Cardiac septum (tissue), 1 donor: ENCODE data around the gene SDF2. TPM values are rescaled to one million over a fixed set of nuclear protein-coding genes. Genes with fewer than 3 reads are reported as not detected.
"Not testable (repeated sequence)": the region's sequence is repeated elsewhere in the genome, so short reads cannot be mapped to it uniquely, and the experiment has no call there.

ENCODE experiments used
- DNase-seq: peaks from one replicate; pipeline ENCODE4 v3.0.0-alpha.2; 2020; ENCODE audit warnings: low spot score
- intact Hi-C: fragments of 100-400 bp; cut with DNase I; formaldehyde crosslinking; loops from one replicate; pipeline ENCODE4 v1.14.0; 2022
- total RNA-seq: library from RNA; stranded (reverse); fragmentation: NEBNext Ultra II Directional; extraction: Animal tissue kit (Norgen Biotek cat#: 25700); gene quantifications from one replicate; pipeline ENCODE4 v1.2.1, GENCODE V29; 2021
- donor health status: DM: no; HTN: no; CAD: no.

Gene SDF2
- total RNA-seq, 1 donor from 2014 or later: 26.6 TPM

DNA sequence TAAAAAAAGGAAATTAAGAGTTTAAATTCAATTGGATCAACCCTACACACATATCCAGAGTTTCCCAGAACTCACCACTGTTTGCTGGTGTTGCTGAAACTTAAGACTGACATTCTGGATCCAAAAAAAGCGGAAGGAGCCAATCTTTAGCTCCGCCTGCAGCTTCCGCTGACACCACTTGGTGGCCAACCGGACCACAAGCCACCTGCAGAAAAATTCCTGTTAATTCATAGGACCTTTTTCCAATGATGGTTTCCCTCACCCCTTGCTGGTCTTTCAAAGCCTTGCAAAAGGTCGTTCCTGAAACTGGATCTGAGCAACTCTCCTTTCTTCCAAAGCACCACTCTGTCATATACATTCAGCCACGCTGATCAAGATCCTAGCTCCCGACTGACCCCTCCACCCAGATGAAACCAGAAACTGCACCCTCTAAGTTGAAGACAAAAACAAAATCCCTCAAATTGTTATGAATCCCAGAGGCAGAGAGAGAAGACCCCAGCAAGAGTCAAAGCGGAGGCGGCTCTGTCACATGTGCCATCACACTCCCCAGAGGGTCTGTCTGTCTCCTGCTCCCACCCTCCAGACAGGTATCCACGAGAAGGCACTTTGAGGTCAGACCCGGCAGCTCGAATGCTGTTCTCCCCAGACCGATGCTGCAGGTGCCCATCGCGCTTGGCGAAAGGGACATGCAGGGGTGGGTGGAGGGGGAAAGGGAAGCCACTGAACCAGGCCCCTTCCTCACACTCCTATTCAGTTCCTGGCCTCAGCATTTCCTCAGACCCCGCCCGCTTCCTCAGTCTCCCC lies 17.5 kb downstream of the SDF2 start:
- intact Hi-C loops: no loop called here
- DNase-seq: peak; percentile 79

DNA sequence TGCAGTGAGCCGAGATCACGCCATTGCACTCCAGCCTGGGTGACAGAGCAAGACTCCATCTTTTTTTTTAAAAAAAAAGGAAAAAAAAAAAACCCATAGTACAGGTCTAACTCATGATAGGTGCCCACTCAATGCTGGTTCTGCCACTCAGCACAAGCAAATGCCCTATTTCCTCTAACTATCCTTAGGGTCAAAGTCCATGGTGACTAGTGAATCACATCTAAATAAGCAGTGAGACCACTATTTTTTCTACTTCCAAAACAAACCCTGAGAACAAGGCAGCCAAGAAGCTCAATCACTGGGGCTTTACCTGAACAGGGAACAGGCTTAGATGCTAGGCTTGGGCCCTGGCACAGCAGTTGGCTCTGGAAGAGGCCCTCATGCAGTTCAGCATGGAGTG lies 20.1 kb downstream of the SDF2 start:
- DNase-seq: no peak
- intact Hi-C loops: no loop called here

DNA sequence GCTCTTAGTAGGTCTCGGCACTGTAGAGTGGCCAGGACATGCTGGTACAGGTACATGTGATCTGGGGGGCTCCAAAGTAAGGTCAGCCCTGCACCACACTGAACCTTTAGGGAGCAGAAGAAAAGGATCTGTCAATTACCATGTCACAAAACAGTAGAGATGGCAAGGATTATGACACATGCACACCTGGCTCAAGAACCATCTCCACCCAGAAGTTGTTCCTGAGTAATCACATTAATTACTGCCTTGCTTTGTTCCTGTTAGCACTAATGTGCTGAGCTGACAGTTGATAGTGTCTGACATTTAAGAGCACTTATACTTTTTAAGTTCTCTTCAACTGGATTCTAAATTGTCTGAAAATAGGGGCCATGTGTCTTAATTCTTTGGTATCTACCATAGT lies 26.2 kb downstream of the SDF2 start:
- intact Hi-C loops: no loop called here
- DNase-seq: no peak

DNA sequence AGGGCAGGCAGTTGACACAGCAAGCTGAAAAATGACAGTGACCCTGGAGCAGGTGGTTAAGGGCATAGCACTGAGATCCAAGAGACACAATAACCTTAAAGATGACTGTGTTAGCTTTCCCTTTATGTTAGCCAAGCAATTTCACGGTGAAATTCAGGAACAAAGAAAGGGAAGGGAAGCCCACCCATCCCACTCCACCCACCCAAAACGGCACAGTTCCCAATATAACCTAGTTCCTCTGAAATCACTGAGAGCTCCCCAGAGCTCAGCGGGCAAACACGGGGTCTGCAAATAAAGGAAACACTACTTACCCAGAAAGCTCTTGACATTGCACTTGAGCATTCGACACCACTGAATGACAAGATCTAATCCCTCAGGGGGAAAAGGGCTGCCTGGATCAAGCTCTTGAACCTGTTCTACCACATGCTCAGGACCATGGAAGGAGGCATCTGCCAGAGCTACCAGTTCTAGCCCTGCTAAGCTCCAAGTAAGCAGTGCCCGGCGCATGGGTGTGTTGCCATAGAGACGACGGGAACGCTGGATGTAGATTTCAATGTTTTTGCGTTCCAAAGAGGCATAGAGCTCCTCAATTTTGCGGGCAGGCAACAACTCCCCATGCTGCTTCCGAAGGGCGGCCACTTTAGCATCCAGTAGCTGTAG lies 27.4 kb downstream of the SDF2 start:
- intact Hi-C loops: no loop called here

DNA sequence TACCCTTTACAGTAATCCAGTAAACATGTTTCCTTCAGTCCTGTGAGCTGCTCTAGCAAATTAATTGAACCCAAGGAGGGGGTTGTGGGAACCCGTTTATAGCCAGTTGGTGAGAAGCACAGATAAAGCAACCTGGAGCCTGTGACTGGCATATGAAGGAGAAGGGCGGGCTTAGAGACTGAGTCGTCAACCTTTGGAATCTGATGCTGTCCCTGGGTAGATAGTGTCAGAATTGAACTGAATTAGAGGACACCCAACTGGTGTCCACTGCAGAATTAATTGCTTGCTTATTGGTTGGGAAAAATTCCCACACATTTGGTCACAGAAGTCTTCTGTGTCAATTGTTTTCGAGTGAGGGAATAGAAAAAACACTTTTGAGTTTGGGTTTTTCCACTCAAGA lies 34.9 kb downstream of the SDF2 start:
- intact Hi-C loops: no loop called here
- DNase-seq: no peak

More for the DNA sequence above, 27.4 kb downstream of the SDF2 start:
- DNase-seq: no peak

DNA sequence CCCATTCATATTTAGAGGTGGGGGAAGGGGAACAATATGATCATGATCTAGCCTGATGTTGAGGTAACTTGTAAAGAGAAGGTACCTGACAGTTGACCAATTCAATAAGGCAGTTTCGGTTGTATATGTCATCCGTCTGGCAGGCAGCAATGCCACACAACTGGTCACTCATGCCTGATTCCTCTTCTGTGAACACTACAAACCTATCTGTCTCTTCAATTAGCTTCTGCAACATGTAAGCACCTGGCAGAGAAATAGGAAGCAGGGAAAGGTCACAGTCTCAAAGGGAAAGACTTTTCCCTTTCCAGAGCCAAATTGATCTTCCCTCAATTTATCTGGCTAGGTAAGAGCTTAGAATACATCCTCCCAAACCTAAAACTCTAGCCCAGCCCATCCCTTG lies 37.6 kb downstream of the SDF2 start:
- no peak for DNase-seq
- intact Hi-C loops: no loop called here

DNA sequence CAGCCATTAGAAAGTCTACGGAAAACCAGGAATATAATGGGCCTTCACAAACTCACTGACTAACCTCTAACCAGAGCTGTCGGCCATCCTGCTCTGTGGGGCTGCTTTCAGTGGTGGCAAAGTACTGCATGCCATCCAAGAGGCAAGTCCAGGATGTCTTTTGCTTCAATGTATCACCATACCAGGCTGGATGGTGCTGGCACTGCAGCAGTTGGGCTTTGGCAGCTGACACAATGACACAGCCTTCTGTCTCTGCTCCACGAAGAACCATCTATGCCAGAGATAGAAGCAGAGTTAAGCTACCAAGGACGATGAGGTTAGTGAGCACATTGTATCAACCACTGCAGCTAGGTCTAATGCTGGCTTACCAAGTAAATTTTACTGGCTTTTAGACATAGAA lies 38.0 kb downstream of the SDF2 start:
- intact Hi-C loops: no loop called here
- DNase-seq: no peak

DNA sequence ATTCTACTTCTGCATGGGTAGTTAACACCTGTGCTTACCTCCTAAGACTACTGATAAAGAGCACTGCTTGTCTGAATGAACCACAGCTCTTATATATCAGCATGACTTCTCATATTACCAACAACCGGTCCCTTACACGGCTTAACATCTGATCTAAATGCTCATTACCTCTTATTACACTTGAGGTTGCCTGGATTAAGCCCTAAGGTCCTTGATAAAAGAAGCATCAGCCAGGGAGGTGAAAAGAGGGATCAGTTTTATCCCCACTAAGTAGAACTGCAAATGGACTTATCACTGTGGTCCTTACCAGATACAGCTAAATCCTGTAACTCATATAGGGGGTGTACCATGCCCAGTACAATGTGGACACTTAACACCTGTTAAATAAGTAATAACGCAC lies 39.5 kb downstream of the SDF2 start:
- no peak for DNase-seq
- intact Hi-C loops: no loop called here

- intact Hi-C loops: no loop called here
- DNase-seq: no peak
Observed at GRCh38 chr17:28620010-28620409, 41.7 kb downstream of the SDF2 start.

GRCh38 chr17:28618464-28618863 lies 43.2 kb downstream of the SDF2 start:
- intact Hi-C loops: no loop called here
- DNase-seq: no peak

DNA sequence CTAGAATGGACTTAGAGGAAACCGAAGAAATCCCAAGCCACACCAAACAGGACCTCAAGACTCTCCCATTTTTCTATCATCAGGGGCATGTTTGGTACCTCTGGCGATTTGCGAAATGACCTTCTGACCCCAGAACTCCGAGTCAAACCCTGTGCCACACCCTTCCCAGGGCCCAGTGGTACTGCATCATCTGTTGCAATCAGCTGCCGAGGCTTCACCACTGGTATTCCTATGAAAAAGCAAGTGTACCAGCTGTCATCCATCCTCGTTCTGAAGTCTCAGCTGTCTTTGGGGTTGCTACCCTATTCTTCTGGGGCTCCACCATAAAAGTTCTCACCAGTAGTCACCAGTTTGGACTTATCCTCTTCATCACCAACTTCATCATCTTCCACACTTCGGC lies 45.4 kb downstream of the SDF2 start:
- intact Hi-C loops: no loop called here
- no peak for DNase-seq

DNA sequence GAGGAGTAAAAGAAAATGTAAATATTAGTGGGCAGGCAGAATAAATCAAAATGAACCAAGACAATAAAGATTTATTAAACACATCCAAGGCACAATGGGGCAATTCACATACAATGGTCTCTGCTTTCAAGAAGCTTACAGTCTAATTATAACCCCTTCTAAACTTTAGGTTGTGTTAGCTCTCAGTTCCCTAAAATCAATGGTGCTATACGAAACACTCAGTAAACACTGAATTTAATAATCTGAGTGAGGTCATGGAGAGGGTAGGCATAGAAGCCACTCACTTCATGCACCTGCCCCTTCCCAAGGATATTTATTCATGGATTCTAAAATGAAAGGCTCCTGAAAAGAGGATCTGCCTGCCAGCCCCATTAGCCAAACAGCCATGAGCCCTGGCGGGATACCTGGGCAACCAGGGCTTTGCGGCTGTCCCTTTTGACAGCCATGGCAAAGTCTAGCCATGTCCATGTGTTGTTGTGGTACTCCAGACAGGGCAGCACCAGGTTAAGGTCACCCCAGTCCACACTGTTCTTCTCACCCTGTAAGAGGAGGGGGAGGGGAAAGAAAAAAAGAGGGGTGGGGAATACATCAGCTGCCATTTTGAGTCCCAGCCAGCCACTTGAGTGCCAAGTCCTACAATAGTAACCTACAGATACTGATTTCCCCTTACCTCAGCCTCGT lies 46.3 kb downstream of the SDF2 start:
- DNase-seq: no peak
- intact Hi-C loops: no loop called here

DNA sequence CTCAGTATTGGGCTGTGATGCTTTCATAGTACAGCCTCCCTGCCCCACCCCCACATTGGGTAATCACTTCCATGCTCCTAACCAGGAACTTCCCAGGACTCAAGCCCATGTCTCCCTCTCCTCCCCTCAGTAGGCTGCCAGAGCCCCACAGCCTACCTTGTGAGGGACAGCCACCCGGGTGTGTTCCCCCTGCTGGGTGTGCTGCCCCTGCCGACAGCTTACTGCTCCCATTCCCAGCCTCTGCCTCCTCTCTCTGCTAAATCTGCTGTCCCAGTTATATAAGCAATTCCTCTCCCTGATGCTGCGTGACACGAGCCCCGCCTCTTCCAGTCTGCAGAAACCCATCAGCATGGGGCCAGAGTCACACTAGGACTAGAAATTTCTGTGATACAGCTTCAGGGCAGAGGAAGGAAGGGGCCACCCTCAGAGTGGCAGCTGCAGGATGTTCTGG lies 47.8 kb downstream of the SDF2 start, which contains the start of gene RSKR:
Gene RSKR, minus strand, starts transcription at position 255 of the 451 bp plus-strand sequence. Its CDS starts 24 bp downstream, at position 231.
- no peak for DNase-seq
- intact Hi-C loops: loop anchor here (2.0 kb wide), 2 partner anchors 65 to 119 kb away; no protein-coding TSS in a partner anchor

DNA sequence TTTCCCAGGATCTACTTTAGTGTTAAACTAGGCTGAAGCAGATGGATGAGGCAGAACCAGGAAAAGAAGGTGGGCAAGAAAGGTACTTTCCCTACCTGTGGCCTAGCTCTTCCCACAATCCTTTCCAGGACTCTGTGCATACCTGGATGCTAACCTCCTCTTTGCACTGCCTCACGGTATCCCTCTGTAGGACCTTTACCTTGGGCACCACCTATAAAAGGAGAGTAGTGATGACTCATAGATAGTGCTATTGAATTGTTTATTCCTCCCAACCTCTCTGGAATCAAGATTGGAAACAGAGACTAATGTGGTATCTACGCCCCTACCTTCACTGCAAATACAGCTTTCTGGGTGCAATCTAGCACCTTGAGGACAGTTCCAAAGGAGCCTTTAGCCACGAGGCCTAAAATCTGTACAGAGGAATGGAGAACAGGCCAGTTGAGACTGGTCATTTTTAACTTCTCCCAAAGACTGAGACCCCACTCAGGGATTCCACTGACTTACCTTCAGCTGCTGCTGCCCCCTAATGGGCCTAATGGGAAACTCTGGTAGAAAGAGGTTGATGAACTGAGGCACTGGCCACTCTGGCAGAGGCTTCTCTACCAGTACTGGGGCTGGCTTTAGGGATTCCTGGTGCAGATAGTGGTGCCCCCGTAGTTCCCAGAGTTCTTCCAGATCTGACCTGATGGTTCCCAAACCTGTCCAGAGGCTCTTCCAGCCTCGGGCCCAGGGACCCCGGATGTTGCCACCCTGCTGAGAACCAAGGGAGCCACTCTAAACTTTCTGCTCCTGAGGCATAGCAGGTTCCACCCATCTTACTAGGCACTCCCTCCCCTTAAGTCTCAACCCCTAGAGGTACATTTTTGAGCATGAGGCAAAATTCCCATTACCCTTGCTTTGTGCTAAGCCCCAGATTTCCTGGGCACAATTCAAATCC lies 48.5 kb downstream of the SDF2 start:
- intact Hi-C loops: loop anchor here (2.0 kb wide), 2 partner anchors 64 to 118 kb away; no protein-coding TSS in a partner anchor
- DNase-seq: no peak

DNA sequence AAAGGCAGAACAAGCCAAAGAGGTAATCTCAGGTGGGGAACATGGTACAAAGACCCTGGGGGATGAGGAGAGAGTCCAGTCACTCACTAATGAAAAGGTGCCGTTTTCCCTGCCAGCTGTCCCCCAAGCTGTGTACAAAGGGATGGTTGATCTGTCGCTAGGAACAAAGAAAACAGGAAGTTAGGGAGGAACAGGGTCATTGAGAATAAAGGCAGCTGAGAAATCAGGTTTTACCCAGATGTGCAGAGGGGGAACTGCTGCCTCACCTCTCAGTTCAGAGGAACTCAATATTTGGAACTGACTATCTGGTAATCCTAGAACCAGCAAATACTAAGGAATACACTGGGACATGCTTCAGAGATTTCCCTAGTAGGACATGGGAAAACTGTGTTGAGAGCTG lies 49.2 kb downstream of the SDF2 start:
- DNase-seq: no peak
- intact Hi-C loops: loop anchor here (2.0 kb wide), 2 partner anchors 64 to 118 kb away; no protein-coding TSS in a partner anchor

DNA sequence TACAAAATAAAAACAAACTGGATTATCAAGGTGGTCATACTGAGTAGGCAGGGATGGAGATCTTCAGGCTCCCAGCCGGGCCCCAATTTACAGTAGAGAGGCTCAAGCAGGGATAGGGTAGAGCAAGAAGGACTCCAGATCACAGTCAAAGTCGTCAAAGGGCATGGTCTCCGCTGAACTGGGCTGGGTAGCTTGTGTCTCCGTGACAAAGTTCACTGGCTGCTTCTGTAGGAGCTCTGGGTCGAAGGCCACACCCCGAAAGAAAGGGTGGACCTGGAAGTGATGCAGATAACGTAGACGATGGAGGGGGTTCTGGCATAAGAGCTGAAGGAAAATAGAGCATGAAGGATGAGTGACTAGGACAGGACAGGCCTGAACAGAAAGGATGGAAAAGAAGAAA lies 51.3 kb downstream of the SDF2 start:
- intact Hi-C loops: no loop called here

DNA sequence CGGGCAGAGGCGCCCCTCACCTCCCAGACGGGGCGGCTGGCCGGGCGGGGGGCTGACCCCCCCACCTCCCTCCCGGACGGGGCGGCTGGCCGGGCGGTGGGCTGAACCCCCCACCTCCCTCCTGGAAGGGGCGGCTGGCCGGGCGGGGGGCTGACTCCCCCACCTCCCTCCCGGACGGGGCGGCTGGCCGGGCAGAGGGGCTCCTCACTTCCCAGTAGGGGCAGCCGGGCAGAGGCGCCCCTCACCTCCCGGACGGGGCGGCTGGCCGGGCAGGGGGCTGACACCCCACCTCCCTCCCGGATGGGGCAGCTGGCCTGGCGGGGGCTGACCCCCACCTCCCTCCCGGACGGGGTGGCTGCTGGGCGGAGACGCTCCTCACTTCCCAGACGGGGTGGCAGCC lies 57.7 kb downstream of the SDF2 start:
- intact Hi-C loops, DNase-seq: not testable (repeated sequence)

More for the DNA sequence above, 51.3 kb downstream of the SDF2 start:
- no peak for DNase-seq

DNA sequence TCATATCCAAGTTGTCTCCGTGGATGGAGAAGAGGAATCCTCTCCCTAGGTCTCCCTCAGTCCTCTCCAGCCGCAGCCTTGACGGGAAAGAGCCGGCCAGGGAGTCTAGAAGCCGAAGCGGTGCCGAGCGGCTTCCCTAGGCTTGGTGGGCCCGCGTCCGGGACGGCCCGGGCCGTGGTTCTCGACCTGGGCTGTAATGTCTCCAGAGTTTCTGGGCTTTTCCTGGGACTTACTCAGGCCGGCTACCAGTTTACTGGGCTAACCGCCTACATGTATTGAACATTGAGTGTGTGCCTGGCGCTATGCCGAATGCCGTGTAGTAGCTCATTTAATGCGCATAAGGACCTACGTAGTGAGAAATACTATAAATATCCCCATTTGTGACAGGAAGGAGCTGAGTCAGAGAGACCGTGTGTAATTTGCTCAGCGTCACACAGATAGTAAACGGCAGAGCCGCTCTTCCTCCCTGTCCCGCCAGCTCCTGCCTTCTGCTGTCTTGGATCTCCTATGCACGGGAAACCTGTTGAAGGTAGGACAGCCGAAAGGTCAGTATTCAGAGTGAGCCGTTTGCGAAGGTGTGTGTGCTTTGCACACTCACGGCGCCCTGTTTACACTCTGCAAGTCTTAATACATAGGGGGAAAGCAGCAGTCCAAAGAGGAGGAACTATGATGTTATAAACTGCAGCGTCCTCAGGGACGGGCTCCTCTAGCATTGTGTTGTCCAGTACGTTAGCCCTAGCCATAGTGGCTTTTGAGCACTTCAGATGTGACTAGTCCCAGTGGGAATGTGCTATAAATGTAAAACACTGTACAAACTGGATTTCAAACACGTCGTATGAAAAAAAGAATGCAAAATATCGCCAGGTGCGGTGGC lies 62.2 kb downstream of the SDF2 start:
- intact Hi-C loops: no loop called here
- DNase-seq: no peak
